Colonic mucosa (tissue), 4 donors: ENCODE results near the gene COL8A2. TPM values are rescaled to one million over a fixed set of nuclear protein-coding genes. Genes with fewer than 3 reads are reported as not detected.

Experiments
- DNase-seq: peaks from one replicate; pipeline ENCODE4 v3.0.0-alpha.2; 2020
- H3K27ac ChIP-seq: fragments of 200-600 bp; one replicate; pipeline ENCODE4 v1.8.0; 2021
- H3K27me3 ChIP-seq: fragments of 200-600 bp; one replicate; pipeline ENCODE4 v1.8.0; 2021
- H3K36me3 ChIP-seq: fragments of 200-600 bp; one replicate; pipeline ENCODE4 v1.8.0; 2021
- H3K4me1 ChIP-seq: fragments of 200-600 bp; one replicate; pipeline ENCODE4 v1.8.0; 2021; ENCODE audit warnings: mild to moderate bottlenecking
- H3K4me3 ChIP-seq: fragments of 200-600 bp; one replicate; pipeline ENCODE4 v1.8.0; 2021
- H3K9ac ChIP-seq, 2 donors: one replicate each; pipeline ENCODE4 v1.7.0; 2013; ENCODE audit warnings: control low read depth in 2 of 2, low read depth in 2 of 2, low read length in 2 of 2
- H3K9me3 ChIP-seq: fragments of 200-600 bp; one replicate; pipeline ENCODE4 v1.8.0; 2021
- CTCF ChIP-seq: fragments of 200-600 bp; IDR thresholded peaks from one replicate; pipeline ENCODE4 v1.8.0; 2022; ENCODE audit warnings: antibody characterized with exemption, mild to moderate bottlenecking
- intact Hi-C: fragments of 100-400 bp; cut with DNase I; formaldehyde crosslinking; loops from one replicate; pipeline ENCODE4 v1.14.1; 2022
- total RNA-seq, 2 donors: library from RNA; stranded (reverse); fragmentation: NEBNext Ultra II Directional in 1 of 2; extraction: Animal tissue kit (Norgen Biotek cat#: 25700) in 1 of 2; gene quantifications; one replicate each; pipeline ENCODE4 v1.2.1, GENCODE V29; 2021
- donor health status: healthy.
- donor health status: DM: no; HTN: no; CAD: no.
- donor health status: DM: no; HTN: no; CAD: no.

Gene COL8A2
- total RNA-seq, 2 donors from 2014 or later: 1.1 to 2.1 TPM

- intact Hi-C loops: no loop called here
- peaks cover 24% of the 10 kb centered on the region for H3K27me3 ChIP-seq
- no peak overlapping the region for H3K27ac ChIP-seq
- no peaks in the 10 kb centered on the region for H3K4me1 ChIP-seq
- H3K9ac ChIP-seq: no peak overlapping the region
- H3K36me3 ChIP-seq: no peaks in the 10 kb centered on the region
- no peak overlapping the region for H3K4me3 ChIP-seq
- DNase-seq: no peak
- TF ChIP-seq CTCF: no peak
- no peaks in the 10 kb centered on the region for H3K9me3 ChIP-seq
Measured at GRCh38 chr1:36126005-36126716, 1.1 kb upstream of the COL8A2 start.

- no peak overlapping the region for H3K27ac ChIP-seq
- intact Hi-C loops: no loop called here
- H3K9ac ChIP-seq: no peak overlapping the region
- no peaks in the 10 kb centered on the region for H3K4me1 ChIP-seq
- H3K27me3 ChIP-seq: peaks cover 24% of the 10 kb centered on the region
- no peak overlapping the region for H3K4me3 ChIP-seq
- H3K9me3 ChIP-seq: no peaks in the 10 kb centered on the region
- DNase-seq: no peak
- no peak for TF ChIP-seq CTCF
- H3K36me3 ChIP-seq: no peaks in the 10 kb centered on the region
Measured at GRCh38 chr1:36124404-36125128, 456 bp downstream of the COL8A2 start.

GRCh38 chr1:36123356-36123755 lies 1.7 kb downstream of the COL8A2 start:
- Histone ChIP-seq H3K36me3 (no peaks in the 10 kb centered on the region), H3K27ac (no peak overlapping the region), H3K4me3 (no peak overlapping the region), H3K27me3 (peaks cover 24% of the 10 kb centered on the region), H3K9ac (no peak overlapping the region), H3K9me3 (no peaks in the 10 kb centered on the region), H3K4me1 (no peaks in the 10 kb centered on the region)
- no peak for DNase-seq
- intact Hi-C loops: no loop called here
- no peak for TF ChIP-seq CTCF

- Histone ChIP-seq H3K27me3 (peaks cover 24% of the 10 kb centered on the region), H3K4me1 (no peaks in the 10 kb centered on the region), H3K9me3 (no peaks in the 10 kb centered on the region), H3K27ac (no peak overlapping the region), H3K36me3 (no peaks in the 10 kb centered on the region), H3K9ac (no peak overlapping the region), H3K4me3 (no peak overlapping the region)
- DNase-seq: no peak
- intact Hi-C loops: no loop called here
- TF ChIP-seq CTCF: no peak
Measured at GRCh38 chr1:36122062-36123030, 2.7 kb downstream of the COL8A2 start.

- no peak overlapping the region for H3K27ac ChIP-seq
- TF ChIP-seq CTCF: no peak
- DNase-seq: no peak
Measured at GRCh38 chr1:36119456-36119855, 5.6 kb downstream of the COL8A2 start.

More at GRCh38 chr1:36119456-36119855, 5.6 kb downstream of the COL8A2 start:
- Histone ChIP-seq H3K4me3 (no peak overlapping the region), H3K9me3 (no peaks in the 10 kb centered on the region), H3K27me3 (peaks cover 9% of the 10 kb centered on the region), H3K9ac (no peak overlapping the region), H3K36me3 (no peaks in the 10 kb centered on the region), H3K4me1 (no peaks in the 10 kb centered on the region)
- intact Hi-C loops: no loop called here
